ENCODE measurements around the gene GBX2. TPM values are rescaled to one million over a fixed set of nuclear protein-coding genes. Genes with fewer than 3 reads are reported as not detected.
"Not testable (repeated sequence)": the region's sequence is repeated elsewhere in the genome, so short reads cannot be mapped to it uniquely, and the experiment has no call there.

The GBX2 gene
- total RNA-seq, 1 experiment from 2014 or later = 5.9 TPM

DNA sequence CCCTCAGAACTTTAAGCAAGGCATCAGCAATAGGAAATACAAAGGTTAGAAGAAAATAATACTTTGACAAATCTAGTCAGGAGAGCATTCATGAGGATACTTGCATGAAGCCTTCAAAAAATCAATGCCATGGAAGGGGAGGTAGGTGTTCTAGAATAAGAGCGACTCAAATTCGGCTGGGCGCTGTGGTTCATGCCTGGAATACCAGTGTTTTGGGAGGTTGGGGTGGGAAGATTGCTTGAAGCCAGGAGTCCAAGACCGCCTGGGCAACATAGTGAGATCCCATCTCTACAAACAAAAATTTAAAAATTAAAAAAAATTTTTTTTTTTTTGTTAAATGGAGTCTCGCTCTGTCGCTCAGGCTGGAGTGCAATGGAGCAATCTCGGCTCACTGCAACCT, 21.8 kb downstream of the GBX2 start (continued):
- TF ChIP-seq, protein P1, sequence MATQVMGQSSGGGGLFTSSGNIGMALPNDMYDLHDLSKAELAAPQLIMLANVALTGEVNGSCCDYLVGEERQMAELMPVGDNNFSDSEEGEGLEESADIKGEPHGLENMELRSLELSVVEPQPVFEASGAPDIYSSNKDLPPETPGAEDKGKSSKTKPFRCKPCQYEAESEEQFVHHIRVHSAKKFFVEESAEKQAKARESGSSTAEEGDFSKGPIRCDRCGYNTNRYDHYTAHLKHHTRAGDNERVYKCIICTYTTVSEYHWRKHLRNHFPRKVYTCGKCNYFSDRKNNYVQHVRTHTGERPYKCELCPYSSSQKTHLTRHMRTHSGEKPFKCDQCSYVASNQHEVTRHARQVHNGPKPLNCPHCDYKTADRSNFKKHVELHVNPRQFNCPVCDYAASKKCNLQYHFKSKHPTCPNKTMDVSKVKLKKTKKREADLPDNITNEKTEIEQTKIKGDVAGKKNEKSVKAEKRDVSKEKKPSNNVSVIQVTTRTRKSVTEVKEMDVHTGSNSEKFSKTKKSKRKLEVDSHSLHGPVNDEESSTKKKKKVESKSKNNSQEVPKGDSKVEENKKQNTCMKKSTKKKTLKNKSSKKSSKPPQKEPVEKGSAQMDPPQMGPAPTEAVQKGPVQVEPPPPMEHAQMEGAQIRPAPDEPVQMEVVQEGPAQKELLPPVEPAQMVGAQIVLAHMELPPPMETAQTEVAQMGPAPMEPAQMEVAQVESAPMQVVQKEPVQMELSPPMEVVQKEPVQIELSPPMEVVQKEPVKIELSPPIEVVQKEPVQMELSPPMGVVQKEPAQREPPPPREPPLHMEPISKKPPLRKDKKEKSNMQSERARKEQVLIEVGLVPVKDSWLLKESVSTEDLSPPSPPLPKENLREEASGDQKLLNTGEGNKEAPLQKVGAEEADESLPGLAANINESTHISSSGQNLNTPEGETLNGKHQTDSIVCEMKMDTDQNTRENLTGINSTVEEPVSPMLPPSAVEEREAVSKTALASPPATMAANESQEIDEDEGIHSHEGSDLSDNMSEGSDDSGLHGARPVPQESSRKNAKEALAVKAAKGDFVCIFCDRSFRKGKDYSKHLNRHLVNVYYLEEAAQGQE (IDR thresholded peaks at IDR 0.05; ENCODE audit: low read depth) = no peak
- no peak for TF ChIP-seq ELF1 (IDR thresholded peaks at IDR 0.05; ENCODE audit: borderline replicate concordance, low read depth)
- TF ChIP-seq CEBPB (IDR thresholded peaks at IDR 0.05; ENCODE audit: low read depth) = no peak

DNA sequence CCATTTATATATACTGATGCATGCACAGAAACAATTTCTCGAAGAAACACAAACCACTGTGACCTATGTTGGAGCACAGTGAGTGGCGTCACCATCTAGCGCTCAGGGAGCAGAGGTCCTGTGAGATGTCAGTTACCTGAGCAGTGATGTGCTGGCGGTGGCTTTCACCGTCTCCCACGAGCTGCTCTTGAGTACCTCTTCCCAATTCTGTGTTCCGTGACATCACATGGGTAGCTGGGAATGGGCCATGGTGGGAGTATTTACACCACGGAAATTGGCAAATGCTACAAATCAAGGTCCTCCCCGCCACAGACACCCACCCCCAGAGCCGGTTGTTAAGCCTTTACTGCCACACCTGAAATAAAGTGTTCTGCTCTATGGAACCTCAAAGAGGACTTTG, 24.4 kb downstream of the GBX2 start:
- no peak overlapping the region for H2AFZ ChIP-seq (ENCODE audit: low read depth, low read length, poor library complexity, severe bottlenecking)
- POLR2A ChIA-PET = no interaction called here
- no TSS peak for BruUV-seq (replicated peaks)
- H3K9me3 ChIP-seq (ENCODE audit: control insufficient read depth in 1 of 2, insufficient read depth in 1 of 2, low read depth in 1 of 2, low read length in 2 of 2) = no peaks in the 10 kb centered on the region
- no peak overlapping the region for H3K4me3 ChIP-seq (replicated peaks in 1 of 2; ENCODE audit: low read depth in 1 of 2, low read length in 2 of 2)
- H3K4me2 ChIP-seq (ENCODE audit: low read length) = no peak overlapping the region
- TF ChIP-seq TCF7L2 (IDR thresholded peaks at IDR 0.05; ENCODE audit: borderline replicate concordance, extremely low read depth, insufficient read depth, insufficient read length) (no peak), POLR2A (IDR thresholded peaks at IDR 0.05; ENCODE audit: borderline replicate concordance, extremely low read depth, insufficient read depth, insufficient read length) (no peak), SP1 (IDR thresholded peaks at IDR 0.05; ENCODE audit: low read depth) (no peak)
- TF ChIP-seq, protein P2, sequence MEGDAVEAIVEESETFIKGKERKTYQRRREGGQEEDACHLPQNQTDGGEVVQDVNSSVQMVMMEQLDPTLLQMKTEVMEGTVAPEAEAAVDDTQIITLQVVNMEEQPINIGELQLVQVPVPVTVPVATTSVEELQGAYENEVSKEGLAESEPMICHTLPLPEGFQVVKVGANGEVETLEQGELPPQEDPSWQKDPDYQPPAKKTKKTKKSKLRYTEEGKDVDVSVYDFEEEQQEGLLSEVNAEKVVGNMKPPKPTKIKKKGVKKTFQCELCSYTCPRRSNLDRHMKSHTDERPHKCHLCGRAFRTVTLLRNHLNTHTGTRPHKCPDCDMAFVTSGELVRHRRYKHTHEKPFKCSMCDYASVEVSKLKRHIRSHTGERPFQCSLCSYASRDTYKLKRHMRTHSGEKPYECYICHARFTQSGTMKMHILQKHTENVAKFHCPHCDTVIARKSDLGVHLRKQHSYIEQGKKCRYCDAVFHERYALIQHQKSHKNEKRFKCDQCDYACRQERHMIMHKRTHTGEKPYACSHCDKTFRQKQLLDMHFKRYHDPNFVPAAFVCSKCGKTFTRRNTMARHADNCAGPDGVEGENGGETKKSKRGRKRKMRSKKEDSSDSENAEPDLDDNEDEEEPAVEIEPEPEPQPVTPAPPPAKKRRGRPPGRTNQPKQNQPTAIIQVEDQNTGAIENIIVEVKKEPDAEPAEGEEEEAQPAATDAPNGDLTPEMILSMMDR (IDR thresholded peaks at IDR 0.05 in 2 of 3, conservative IDR thresholded peaks at IDR 0.05 in 1 of 3; ENCODE audit: borderline replicate concordance in 1 of 3, insufficient read depth in 1 of 3, low read depth in 2 of 3, low read length in 2 of 3) = no peak
- TF ChIP-seq, protein P3, sequence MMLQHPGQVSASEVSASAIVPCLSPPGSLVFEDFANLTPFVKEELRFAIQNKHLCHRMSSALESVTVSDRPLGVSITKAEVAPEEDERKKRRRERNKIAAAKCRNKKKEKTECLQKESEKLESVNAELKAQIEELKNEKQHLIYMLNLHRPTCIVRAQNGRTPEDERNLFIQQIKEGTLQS (IDR thresholded peaks at IDR 0.05) = no peak
- TF ChIP-seq, protein P4, sequence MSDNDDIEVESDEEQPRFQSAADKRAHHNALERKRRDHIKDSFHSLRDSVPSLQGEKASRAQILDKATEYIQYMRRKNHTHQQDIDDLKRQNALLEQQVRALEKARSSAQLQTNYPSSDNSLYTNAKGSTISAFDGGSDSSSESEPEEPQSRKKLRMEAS (IDR thresholded peaks at IDR 0.05) = no peak
- H3K36me3 ChIP-seq (ENCODE audit: control insufficient read depth in 1 of 2, insufficient read depth in 2 of 2, low read length in 2 of 2) = no peaks in the 10 kb centered on the region
- ATAC-seq = no peak
- H3K79me2 ChIP-seq (ENCODE audit: insufficient read depth, low read length) = no peaks in the 10 kb centered on the region
- CTCF ChIA-PET = interaction anchor here (0.6 to 2.4 kb wide), 8 partner anchors 11 to 1779 kb away, joined by 3 to 18 read pairs (median 5); partner anchors contain the start of gene GBX2
- intact Hi-C loops (cut with micrococcal nuclease) = loop anchor here (2.0 kb wide), 1 partner anchor 33 kb away; no protein-coding TSS in a partner anchor
- no peak for DNase-seq (ENCODE audit: low read depth, low spot score)
- no peaks in the 10 kb centered on the region for H3K27me3 ChIP-seq (ENCODE audit: insufficient read depth, low read length)
- no peaks in the 10 kb centered on the region for H4K20me1 ChIP-seq (ENCODE audit: insufficient read depth)
- H3K27ac ChIP-seq (ENCODE audit: low read depth, low read length) = no peak overlapping the region
- no peaks in the 10 kb centered on the region for H3K9me2 ChIP-seq (ENCODE audit: insufficient read depth)
- peaks cover 5 to 8% of the 10 kb centered on the region in 2 experiments; a peak in 3 of 4 replicates for H3K4me1 ChIP-seq (ENCODE audit: control insufficient read depth in 1 of 2, insufficient read depth in 2 of 2, low read length in 2 of 2)
- H3K9ac ChIP-seq (ENCODE audit: low read length) = no peak overlapping the region
- RAD21 ChIA-PET (ENCODE audit: low non-redundant PET in 1 of 2, low total read pairs in 2 of 2, uncharacterized antibody in 2 of 2, unreplicated experiment in 2 of 2) = no interaction called here

DNA sequence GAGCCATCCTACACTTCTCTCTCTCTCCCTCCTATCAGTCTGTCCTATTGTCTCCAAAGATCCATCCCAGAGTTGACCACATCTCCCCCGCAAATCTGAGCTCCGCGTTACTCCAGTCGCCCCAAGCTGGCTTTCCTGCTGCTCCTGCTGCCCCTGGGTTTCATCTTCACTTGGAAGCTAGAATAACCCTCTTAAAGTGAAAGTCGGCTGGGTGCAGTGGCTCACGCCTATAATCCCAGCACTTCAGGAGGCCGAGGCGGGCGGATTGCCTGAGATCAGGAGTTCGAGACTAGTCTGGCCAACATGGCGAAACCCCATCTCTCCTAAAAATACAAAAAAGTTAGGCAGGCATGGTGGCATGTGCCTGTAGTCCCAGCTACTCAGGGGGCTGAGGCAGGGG, 26.6 kb downstream of the GBX2 start:
- DNase-seq (ENCODE audit: low read depth, low spot score); H3K79me2 ChIP-seq (ENCODE audit: insufficient read depth, low read length); POLR2A ChIA-PET; H3K4me1 ChIP-seq (ENCODE audit: control insufficient read depth in 1 of 2, insufficient read depth in 2 of 2, low read length in 2 of 2); H3K9me3 ChIP-seq (ENCODE audit: control insufficient read depth in 1 of 2, insufficient read depth in 1 of 2, low read depth in 1 of 2, low read length in 2 of 2); CTCF ChIA-PET; H3K27ac ChIP-seq (ENCODE audit: low read depth, low read length); H3K36me3 ChIP-seq (ENCODE audit: control insufficient read depth in 1 of 2, insufficient read depth in 2 of 2, low read length in 2 of 2); H2AFZ ChIP-seq (ENCODE audit: low read depth, low read length, poor library complexity, severe bottlenecking); BruUV-seq (replicated peaks); H4K20me1 ChIP-seq (ENCODE audit: insufficient read depth); ATAC-seq; H3K9me2 ChIP-seq (ENCODE audit: insufficient read depth); H3K4me2 ChIP-seq (ENCODE audit: low read length); H3K4me3 ChIP-seq (replicated peaks in 1 of 2; ENCODE audit: low read depth in 1 of 2, low read length in 2 of 2); H3K9ac ChIP-seq (ENCODE audit: low read length); H3K27me3 ChIP-seq (ENCODE audit: insufficient read depth, low read length); RAD21 ChIA-PET (ENCODE audit: low non-redundant PET in 1 of 2, low total read pairs in 2 of 2, uncharacterized antibody in 2 of 2, unreplicated experiment in 2 of 2): not testable (repeated sequence)
- intact Hi-C loops (cut with micrococcal nuclease) = loop anchor here (2.0 kb wide), 1 partner anchor 35 kb away; no protein-coding TSS in a partner anchor
